K562 (cell line): ENCODE measurements around the gene ARHGAP18. TPM values are rescaled to one million over a fixed set of nuclear protein-coding genes. Genes with fewer than 3 reads are reported as not detected.
A peak's percentile ranks its signal among the peaks of the same experiment; 100 is the strongest.

Source experiments
- ADNP ChIP-seq: fragments of 200-800 bp; sonication (Bioruptor generic); IDR thresholded peaks from 2 replicates; pipeline ENCODE4 v1.6.1; 2016; ENCODE audit warnings: missing genetic modification characterization, missing compliant biosample characterization
- BCLAF1 ChIP-seq, 2 experiments: fragments of 450-650 bp in 1 of 2; IDR thresholded peaks; 2 replicates each; pipeline ENCODE4 v1.6.1; 2011 to 2017; ENCODE audit warnings: low read depth in 2 of 2, antibody characterized with exemption in 1 of 2, borderline replicate concordance in 1 of 2, low read length in 1 of 2, mild to moderate bottlenecking in 1 of 2, mixed read lengths in 1 of 2; ENCODE audit not compliant: control insufficient read depth in 1 of 2
- CCNT2 ChIP-seq: IDR thresholded peaks from 2 replicates; pipeline ENCODE4 v1.6.1; 2011; ENCODE audit warnings: borderline replicate concordance, low read depth, mild to moderate bottlenecking, moderate library complexity, mixed read lengths, low read length; ENCODE audit not compliant: insufficient read length; ENCODE audit errors: extremely low read depth
- CREBBP ChIP-seq: IDR thresholded peaks from one replicate; pipeline ENCODE4 v1.6.1; 2012; ENCODE audit warnings: low read depth, mild to moderate bottlenecking, control low read depth, inconsistent platforms, low read length
- DNMT1 ChIP-seq: fragments of 450-650 bp; IDR thresholded peaks from 2 replicates; pipeline ENCODE4 v1.6.1; 2016; ENCODE audit warnings: antibody characterized with exemption, mild to moderate bottlenecking
- EHMT2 ChIP-seq: fragments of 450-650 bp; IDR thresholded peaks from 2 replicates; pipeline ENCODE4 v1.6.1; 2018; ENCODE audit warnings: antibody characterized with exemption
- ESRRB ChIP-seq: fragments of 250-450 bp; sonication (Bioruptor Pico); IDR thresholded peaks from 2 replicates; pipeline ENCODE4 v1.5.0; 2020; ENCODE audit warnings: mild to moderate bottlenecking, moderate library complexity, borderline replicate concordance
- FOXK1 ChIP-seq: sonication (generic); formaldehyde crosslinking; IDR thresholded peaks from 2 replicates; pipeline ENCODE4 v1.8.0; 2022; ENCODE audit warnings: missing genetic modification reagents, mild to moderate bottlenecking, borderline replicate concordance
- GATA2 ChIP-seq: sonication (generic); formaldehyde crosslinking; IDR thresholded peaks from 2 replicates; pipeline ENCODE4 v1.4.0; 2020; ENCODE audit warnings: mild to moderate bottlenecking, missing genetic modification reagents
- HMG20A ChIP-seq: fragments of 450-650 bp; formaldehyde crosslinking; conservative IDR thresholded peaks from 2 replicates; pipeline ENCODE4 v1.4.0; 2020; ENCODE audit warnings: mild to moderate bottlenecking, mixed read lengths
- MAFF ChIP-seq: IDR thresholded peaks from 2 replicates; pipeline ENCODE4 v1.6.1; 2012; ENCODE audit warnings: low read length, improper control_type of control experiment
- MCM7 ChIP-seq, 2 experiments: fragments of 450-650 bp; IDR thresholded peaks; 2 replicates each; pipeline ENCODE4 v1.6.1; 2016 to 2018
- MIER1 ChIP-seq: fragments of 450-650 bp; IDR thresholded peaks from 2 replicates; pipeline ENCODE4 v1.6.1; 2016; ENCODE audit warnings: antibody characterized with exemption, mild to moderate bottlenecking, low read depth
- MYC ChIP-seq, 2 experiments: fragments of 250-450 bp in 1 of 2; sonication (Bioruptor Pico) in 1 of 2; IDR thresholded peaks; 2 replicates each; pipeline versions ENCODE4 v1.5.1 to v1.6.1; 2012 to 2021; ENCODE audit warnings: low read depth in 2 of 2, borderline replicate concordance in 1 of 2, improper control_type of control experiment in 1 of 2, low read length in 1 of 2, mild to moderate bottlenecking in 1 of 2, moderate library complexity in 1 of 2
- RCOR1 ChIP-seq, 2 experiments: IDR thresholded peaks; 2 replicates each; pipeline ENCODE4 v1.6.1; 2012; ENCODE audit warnings: low read depth in 2 of 2, low read length in 2 of 2, borderline replicate concordance in 1 of 2, improper control_type of control experiment in 1 of 2
- RFX5 ChIP-seq: IDR thresholded peaks from 2 replicates; pipeline ENCODE4 v1.6.1; 2011; ENCODE audit warnings: low read depth, mild to moderate bottlenecking, improper control_type of control experiment, low read length
- SMARCC2 ChIP-seq: fragments of 450-650 bp; IDR thresholded peaks from 2 replicates; pipeline ENCODE4 v1.6.1; 2017; ENCODE audit warnings: antibody characterized with exemption, moderate library complexity, mild to moderate bottlenecking, low read depth
- SOX6 ChIP-seq: fragments of 450-650 bp; IDR thresholded peaks from 2 replicates; pipeline ENCODE4 v1.6.1; 2014; ENCODE audit warnings: mild to moderate bottlenecking
- SRSF9 ChIP-seq: fragments of 200-400 bp; formaldehyde crosslinking; IDR thresholded peaks from 2 replicates; pipeline ENCODE4 v1.6.1; 2017; ENCODE audit warnings: low read depth, low read length, borderline replicate concordance
- TCF7 ChIP-seq: sonication (generic); IDR thresholded peaks from 2 replicates; pipeline ENCODE4 v1.6.1; 2016; ENCODE audit warnings: antibody characterized with exemption, borderline replicate concordance
- YBX1 ChIP-seq: fragments of 450-650 bp; IDR thresholded peaks from 2 replicates; pipeline ENCODE4 v1.7.1; 2016; ENCODE audit warnings: mild to moderate bottlenecking
- YY1 ChIP-seq, 3 experiments: IDR thresholded peaks; 2 replicates each; pipeline ENCODE4 v1.6.1; 2011; ENCODE audit warnings: low read length in 2 of 3, mild to moderate bottlenecking in 2 of 3, moderate library complexity in 2 of 3, borderline replicate concordance in 1 of 3, control low read depth in 1 of 3, low read depth in 1 of 3; ENCODE audit not compliant: insufficient read depth in 3 of 3, insufficient replicate concordance in 2 of 3, control insufficient read depth in 1 of 3, insufficient read length in 1 of 3; ENCODE audit errors: extremely low read depth in 1 of 3
- ZNF224 ChIP-seq: sonication (generic); formaldehyde crosslinking; IDR thresholded peaks from 2 replicates; pipeline ENCODE4 v1.8.0; 2022; ENCODE audit warnings: mild to moderate bottlenecking, missing genetic modification reagents
- ZNF280B ChIP-seq: fragments of 250-450 bp; sonication (Bioruptor Pico); IDR thresholded peaks from 2 replicates; pipeline ENCODE4 v1.5.1; 2021; ENCODE audit warnings: mild to moderate bottlenecking
- ZNF766 ChIP-seq: fragments of 200-800 bp; sonication (Bioruptor generic); conservative IDR thresholded peaks from 2 replicates; pipeline ENCODE4 v1.6.1; 2016; ENCODE audit warnings: missing genetic modification characterization, missing compliant biosample characterization
- polyA plus RNA-seq, 8 experiments: library from polyadenylated mRNA; depleted of rRNA in 4 of 8; stranded (reverse) in 5 of 8; unstranded in 3 of 8; fragments of >200 nt; fragmentation: Nextera tagmentation in 2 of 8; fragmentation: Illumina TruSeq in 1 of 8; extraction: Ambion mirVana in 2 of 8; extraction: Trizol in 1 of 8; gene quantifications; 2 replicates each; pipeline versions ENCODE4 v1.2.1 to v1.2.3, GENCODE V29; 2011 to 2014; ENCODE audit warnings: inconsistent platforms in 1 of 8, missing spikeins in 1 of 8
- total RNA-seq, 7 experiments: library from RNA; depleted of rRNA in 6 of 7; stranded (reverse); fragments of >200 nt in 6 of 7; fragmentation: Illumina TruSeq in 2 of 7; extraction: Trizol in 2 of 7; gene quantifications; 2 replicates each; pipeline versions ENCODE4 v1.2.1 to v1.2.3, GENCODE V29; 2011 to 2021; ENCODE audit warnings: low replicate concordance in 1 of 7

ARHGAP18 gene
- total and polyA plus RNA-seq, 9 of the 15 experiments (the other 6 are each of a cell fraction or from before 2014, with no cell fraction given), result 13.3 to 29.7 (median 21.1) TPM

- no peak for TF ChIP-seq BCLAF1 (IDR thresholded peaks at IDR 0.05; ENCODE audit: borderline replicate concordance in 1 of 2, control insufficient read depth in 1 of 2, low read depth in 2 of 2, low read length in 1 of 2)
- no peak for TF ChIP-seq SMARCC2
- TF ChIP-seq MAFF, result no peak
- TF ChIP-seq ZNF224 (CRISPR knock-in tag), result no peak
- TF ChIP-seq CCNT2, result peak; percentile 32
- TF ChIP-seq CREBBP, result no peak
- TF ChIP-seq SOX6, result peak; percentile 85
- TF ChIP-seq RFX5, result no peak
- no peak for TF ChIP-seq MYC (IDR thresholded peaks at IDR 0.05; ENCODE audit: low read depth, low read length)
- TF ChIP-seq MYC (CRISPR knock-in tag; IDR thresholded peaks at IDR 0.05; ENCODE audit: borderline replicate concordance, low read depth), result no peak
- TF ChIP-seq ZNF766 (CRISPR knock-in tag), result 0 out of 2 replicates have a peak, but pooled peaks have one; percentile 17
- no peak for TF ChIP-seq YBX1
- no peak for TF ChIP-seq HMG20A (CRISPR knock-in tag)
- TF ChIP-seq FOXK1 (CRISPR knock-in tag), result no peak
- no peak for TF ChIP-seq MCM7 (IDR thresholded peaks at IDR 0.05)
- no peak for TF ChIP-seq ZNF280B (CRISPR knock-in tag)
- TF ChIP-seq TCF7, result no peak
- TF ChIP-seq RCOR1 (IDR thresholded peaks at IDR 0.05; ENCODE audit: borderline replicate concordance in 1 of 2, low read depth in 2 of 2, low read length in 2 of 2), result no peak
- 0 out of 2 replicates have a peak, but pooled peaks have one; percentile 1 for TF ChIP-seq EHMT2
- peak; percentile 56; the same call in 1 of the 2 replicates for TF ChIP-seq GATA2 (CRISPR knock-in tag)
- no peak for TF ChIP-seq DNMT1
- no peak for TF ChIP-seq MIER1
- peak in 1 of 3 experiments; percentile 26 for TF ChIP-seq YY1 (IDR thresholded peaks at IDR 0.05; ENCODE audit: borderline replicate concordance in 1 of 3, control insufficient read depth in 1 of 3, extremely low read depth in 1 of 3, insufficient read depth in 3 of 3, insufficient read length in 1 of 3, insufficient replicate concordance in 2 of 3, low read depth in 1 of 3, low read length in 2 of 3)
- TF ChIP-seq ESRRB (CRISPR knock-in tag), result no peak
- peak; percentile 34; the same call in 1 of the 2 replicates for TF ChIP-seq ADNP
- TF ChIP-seq SRSF9, result no peak
These were observed 21.5 kb upstream of the ARHGAP18 start (continued) for GRCh38 chr6:129731428-129731827.
